CD4-positive, alpha-beta T cell treated with Interferon gamma for 1 hour (primary cell): ENCODE measurements around the gene KLF18.
"Not testable (repeated sequence)": the region's sequence is repeated elsewhere in the genome, so short reads cannot be mapped to it uniquely, and the experiment has no call there.

ENCODE experiments used
- DNase-seq: peaks from one replicate; pipeline ENCODE4 v3.0.0-alpha.2; 2020

The KLF18 gene

DNA sequence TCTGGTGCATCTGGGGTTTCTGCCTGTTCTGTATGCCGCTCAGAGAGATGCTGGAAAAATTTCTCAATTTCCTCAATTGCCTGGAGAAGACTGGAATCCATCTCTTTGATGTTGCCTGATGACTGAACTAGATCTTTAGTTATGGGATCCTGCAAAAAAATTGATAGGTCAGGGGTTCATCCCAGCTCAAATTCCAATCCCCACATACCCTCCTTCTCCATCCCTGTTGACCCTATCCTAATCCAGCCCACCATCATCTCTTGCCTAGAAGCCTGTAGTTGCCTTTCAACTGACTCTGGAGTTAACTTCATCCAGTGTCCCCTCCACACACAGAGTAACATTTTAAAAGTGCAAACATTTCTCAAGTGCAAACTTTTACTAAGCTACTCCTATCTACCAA is at the start of gene KLF18:
KLF18 (minus strand) TSS at position 101 of the 400 bp plus-strand sequence; CDS start at position 101, 0 bp downstream.
- DNase-seq: no peak

DNA sequence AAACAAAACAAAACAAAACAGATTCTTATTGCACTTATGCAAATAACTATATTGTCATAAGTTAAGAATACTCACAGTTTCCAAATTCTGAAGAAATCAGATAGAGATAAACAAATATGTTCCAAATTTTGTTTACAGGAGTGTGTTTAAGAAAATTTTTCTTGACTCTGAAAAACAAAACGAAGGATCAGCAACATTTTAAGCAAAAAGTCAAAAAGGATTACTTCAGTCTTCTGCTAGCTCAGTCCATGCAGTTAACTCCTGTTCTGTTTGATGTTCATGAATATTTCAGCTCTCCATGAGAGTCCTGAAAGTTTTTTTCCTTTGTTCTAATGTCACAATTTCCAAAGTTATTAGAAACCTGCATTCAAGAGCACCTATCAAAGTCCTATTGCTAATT is 33.2 kb upstream of the KLF18 start:
- no peak for DNase-seq

DNA sequence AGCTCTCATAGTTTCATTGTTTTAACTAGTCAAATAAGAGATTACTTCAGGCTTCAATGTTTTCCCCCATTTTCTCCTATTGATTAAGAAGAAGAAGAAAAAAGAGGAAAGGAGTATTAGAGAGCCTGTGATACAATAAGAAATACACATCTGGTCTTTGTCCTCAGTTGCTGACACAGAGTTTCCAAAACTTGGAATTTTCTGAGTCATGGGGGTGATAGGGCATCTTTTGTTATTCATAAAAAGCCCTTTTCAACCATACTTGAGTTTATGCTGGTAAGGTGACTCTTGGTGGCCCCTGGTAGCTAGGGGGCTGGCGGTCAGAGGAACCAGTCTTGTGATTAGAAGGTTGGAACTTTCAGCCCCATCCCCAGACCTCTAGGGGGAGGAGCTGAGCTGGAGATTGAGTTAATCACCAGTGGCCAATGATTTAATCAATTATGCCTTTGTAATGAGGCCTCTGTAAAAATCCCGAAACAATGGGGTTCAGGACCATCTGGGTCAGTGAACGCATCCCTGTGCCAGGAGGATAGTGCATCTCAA is 28.9 kb upstream of the KLF18 start:
- no peak for DNase-seq

DNA sequence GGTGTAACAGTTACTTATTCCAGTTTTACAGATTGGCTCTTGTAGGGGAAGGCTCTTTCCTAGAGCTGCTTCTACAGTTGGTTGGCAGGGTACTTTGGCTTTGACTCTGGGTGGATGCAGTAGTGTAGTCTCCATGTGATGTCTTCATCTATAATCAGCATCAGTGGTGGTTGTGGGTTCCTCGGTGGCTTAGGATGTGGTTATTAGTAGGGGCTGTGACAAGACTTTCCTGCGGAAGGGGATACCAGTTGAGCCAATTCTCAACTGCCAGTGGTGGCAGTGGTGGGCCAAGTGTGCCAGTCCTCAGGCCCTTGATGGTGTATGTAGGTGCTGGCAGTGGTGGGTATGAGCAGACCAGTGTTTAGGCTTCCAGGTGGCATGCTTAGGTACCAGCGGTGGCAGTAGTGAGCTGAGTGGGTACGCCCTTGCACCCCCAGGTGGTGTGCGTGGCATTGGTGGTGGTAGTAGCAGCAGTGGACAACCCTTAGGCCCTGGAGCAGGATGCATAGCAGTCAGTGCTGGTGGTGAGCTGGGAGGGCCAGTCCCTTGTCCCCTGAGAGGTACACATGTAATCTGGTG is 27.2 kb upstream of the KLF18 start:
- no peak for DNase-seq

DNA sequence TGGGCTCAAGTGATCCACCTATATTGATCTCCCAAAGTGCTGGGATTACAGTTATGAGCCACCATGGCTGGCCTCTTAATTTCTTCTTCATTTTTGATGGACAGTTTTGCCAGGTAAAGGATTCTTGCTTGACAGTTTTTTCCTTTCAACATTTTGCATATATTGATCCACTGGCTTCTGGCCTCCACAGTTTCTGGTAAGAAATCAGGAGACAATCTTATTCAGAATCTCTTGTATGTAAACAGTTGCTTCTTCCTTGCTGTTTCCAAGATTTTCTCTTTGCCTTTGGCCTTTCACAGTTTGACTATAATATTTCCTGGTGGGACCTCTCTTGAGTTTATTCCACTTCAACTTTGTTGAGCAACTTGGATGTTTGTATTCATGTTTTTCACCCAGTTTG is 20.1 kb upstream of the KLF18 start:
- DNase-seq: no peak

DNA sequence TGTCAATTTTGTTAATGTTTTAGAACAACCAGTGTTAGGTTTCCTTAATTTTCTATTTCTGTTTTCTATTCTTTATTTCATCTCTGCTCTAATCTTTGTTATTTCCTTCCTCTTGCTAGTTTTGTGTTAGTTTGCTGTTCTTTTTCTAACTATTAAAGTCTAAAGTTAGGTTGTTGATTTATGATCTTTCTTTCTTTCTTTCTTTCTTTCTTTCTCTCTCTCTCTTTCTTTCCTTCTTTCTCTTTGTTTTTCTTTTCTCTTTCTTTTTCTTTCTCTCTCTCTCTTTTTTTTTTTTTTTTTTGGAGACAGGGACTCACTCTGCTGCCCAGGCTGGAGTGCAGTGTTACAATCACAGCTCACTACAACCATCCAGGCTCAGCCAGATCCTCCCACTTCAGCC is 17.4 kb upstream of the KLF18 start:
- no peak for DNase-seq

DNA sequence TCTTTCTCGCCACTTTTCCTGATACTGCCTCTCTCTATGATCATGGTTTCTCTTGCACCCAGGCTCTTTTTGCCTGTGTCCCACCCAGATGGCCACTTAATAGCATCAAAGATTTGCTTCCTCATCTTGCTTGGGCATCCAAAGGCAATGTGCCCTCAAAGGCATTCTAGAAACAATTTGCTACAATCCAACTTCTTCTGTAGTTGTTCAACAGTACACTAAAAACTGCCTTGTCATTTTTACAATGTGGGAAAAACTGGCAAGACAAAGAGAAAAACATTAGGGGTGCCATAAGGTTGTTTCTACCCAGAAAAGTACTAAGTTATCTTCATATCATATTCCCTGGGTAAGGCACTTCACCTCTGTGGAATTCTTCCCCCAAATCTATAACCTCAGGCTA is 16.5 kb upstream of the KLF18 start:
- DNase-seq: no peak

DNA sequence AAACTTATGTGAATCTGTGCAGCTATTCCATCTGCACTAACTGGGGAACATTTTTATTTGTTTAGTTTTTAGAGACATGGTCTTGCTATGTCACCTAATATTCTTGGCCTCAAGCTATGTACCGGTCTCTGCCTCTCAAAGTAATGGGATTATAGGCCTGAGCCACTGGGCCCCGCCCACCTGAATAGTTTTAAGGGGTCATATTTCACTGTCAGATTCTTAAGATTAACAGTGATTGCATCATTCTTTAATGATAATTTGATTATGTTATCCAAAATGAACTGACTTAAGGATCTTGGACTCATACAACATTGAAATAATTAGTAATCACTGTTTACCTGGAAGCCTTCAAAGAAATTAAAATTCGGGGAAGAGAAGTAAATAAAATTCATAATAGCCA is 12.6 kb upstream of the KLF18 start:
- DNase-seq: no peak

DNA sequence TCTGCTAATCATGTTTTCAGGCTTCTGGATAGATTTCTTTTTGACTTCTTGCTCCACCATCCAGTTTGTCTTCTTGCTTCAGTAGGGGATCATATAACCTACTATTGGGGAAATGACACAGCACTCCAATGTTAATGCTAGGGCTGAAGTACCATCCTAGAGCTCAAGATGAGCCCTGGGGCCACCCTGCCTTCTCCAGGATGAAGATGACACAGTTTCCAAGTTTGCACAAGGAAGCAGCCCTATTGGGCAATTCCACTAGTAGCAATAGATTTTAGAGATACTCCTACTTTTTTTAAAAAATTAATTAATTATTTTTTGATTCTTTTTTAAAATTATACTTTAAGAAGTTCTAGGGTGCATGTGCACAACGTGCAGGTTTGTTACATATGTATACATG is 11.3 kb upstream of the KLF18 start:
- no peak for DNase-seq

DNA sequence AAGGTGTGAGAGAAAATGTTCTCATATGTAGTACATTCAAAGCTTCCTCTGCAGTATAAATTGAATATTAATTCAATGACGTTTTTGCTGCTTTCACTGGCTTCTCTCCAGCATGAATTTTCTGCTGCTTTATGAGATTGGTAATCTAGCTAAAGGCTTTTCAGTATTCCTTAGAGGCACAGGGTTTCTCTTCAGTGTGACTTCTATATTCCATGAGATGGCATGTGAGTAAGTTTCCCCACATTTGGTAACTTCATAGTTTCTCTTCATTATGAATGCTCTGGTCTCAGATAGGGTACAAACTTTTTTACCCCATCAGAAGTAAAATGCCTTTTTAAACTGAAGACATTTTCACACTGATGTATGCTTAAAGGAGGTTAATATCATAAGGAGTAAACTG is 10.4 kb upstream of the KLF18 start:
- DNase-seq: no peak

DNA sequence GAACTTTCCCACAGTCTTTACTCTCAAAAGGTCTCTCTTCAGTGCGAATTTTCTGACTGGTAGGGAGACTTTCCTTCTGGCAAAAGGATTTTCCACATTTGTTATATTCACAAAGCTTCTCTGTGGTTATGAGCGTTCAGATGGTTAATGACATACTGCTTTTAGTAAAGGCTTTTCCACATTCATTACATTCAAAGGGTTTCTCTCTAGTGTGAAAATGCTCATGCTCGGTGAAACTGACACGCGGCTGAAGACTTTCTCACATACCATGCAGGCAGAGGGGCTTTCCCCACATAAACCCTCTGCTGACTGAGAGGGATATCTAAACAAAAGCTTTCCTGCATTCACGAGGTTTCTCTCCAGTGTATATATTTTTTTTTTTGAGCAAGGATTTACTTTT is 9.9 kb upstream of the KLF18 start:
- DNase-seq: no peak

DNA sequence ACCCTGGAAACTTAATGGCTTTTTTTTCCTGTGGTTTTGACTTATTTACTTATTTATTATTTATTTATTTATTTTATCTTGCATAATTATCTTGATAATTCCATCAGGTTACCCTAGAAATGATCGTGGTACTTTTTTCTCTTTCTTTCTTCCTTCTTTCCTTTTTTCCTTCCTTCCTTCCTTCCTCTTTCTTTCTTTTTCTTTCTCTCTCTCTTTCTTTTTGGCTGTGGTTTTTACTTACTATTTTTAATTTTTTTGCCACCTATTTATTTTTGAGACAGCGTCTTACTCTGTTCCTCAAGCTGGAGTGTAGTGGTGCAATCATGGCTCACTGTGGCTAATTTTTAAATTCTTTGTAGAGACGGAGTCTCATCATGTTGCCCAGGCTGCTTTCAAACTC is 6.2 kb upstream of the KLF18 start:
- DNase-seq: no peak

DNA sequence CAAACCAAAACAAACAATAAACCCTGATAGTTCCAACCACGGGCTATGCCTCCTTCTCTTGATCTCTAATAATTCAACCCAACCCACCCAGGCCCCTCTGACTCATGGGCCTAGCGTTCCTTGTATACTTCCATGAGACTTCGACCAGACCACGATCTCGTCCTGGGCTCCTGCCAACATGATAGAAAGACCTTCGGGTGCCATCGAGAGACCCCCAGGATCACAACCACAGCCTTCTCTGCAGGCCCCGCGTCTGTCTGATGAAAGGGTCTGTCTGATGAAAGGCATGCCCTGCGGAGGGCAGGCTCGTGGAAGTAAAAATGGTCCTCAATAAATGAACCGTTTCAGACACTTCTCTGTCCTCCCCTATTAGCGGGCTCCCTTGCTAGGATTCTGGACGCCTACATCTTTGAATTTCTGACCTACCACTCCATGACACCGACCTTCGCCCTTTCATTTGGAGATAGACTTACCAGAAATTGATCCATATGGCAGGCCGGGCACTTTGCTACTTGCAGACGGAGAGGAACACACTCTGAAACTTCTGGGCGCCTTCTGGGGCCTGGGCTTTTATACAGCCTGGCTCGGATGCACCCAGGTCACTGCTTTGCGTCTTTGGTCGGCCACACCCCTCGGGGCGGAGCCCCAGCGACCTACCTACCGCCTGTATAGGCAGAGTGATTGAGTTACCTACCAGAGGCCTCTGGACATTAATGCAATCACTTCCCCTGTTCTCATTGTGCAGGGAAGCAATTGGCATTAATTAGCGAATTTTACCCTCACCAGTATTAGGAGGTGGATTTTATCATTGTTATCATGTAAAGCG is 5.3 kb upstream of the KLF18 start:
- DNase-seq: no peak

DNA sequence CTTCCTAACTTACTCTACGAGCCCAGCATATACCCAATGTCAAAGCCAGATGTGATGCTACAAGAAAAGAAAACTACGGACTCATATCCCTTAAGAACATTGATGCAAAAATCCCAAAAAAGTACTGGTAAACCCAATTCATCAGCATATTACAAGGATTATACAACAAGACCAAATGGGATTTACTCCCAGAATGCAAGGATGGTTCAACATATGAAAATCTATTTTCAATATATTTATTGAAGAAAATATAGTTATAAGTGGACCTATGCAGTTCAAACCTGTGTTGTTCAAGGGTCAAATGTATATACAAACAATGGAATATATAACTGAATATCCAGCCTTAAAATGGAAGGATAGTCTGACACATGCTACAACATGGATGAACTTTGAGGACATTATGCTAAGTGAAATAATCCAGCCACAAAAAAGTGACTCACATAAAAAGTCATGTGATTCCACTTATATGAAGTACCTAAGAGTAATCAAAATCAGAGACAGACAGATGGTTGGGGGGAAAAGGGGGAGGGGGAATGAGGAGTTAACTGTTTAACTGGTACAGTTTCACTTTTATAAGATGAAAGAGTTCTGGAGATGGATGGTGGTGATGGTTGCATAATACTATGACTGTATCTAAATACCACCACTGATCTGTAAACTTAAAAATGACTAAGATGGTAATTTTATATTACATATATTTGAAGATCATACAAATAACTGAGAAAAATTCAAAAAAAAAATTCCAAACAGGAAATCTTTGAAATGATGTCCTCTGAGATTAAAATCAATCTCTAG is 3.7 kb upstream of the KLF18 start:
- no peak for DNase-seq

DNA sequence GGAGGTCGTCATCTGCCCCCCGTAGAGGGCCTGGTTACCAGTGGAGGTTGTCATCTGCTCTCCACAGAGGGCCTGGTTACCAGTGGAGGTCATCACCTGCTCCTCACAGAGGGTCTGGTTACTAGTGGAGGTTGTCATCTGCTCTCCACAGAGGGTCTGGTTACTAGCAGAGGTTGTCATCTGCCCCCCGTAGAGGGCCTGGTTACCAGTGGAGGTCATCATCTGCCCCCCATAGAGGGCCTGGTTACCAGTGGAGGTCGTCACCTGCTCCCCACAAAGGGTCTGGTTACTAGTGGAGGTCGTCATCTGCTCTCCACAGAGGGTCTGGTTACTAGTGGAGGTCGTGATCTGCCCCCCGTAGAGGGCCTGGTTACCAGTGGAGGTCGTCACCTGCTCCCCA is 1.9 kb downstream of the KLF18 start:
- DNase-seq: not testable (repeated sequence)

DNA sequence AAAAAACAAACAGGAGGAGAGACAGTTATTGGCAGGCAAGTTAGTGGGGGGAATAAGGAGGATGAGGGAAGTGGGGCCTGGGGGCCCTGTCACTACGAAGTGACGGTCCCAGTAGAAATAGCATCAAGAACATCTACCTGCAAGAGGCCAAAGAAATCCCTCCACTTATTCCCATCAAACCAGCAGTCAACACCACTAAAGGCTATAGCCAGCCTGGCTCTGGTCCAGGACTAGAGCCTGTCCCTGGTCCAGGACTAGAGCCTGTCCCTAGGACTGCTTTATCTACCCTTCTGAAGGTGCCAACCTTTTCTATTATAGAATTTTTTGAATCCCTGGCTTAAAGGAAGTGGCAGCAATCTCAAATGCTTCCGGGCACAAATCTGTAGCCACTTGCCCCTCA is 3.2 kb downstream of the KLF18 start:
- no peak for DNase-seq

DNA sequence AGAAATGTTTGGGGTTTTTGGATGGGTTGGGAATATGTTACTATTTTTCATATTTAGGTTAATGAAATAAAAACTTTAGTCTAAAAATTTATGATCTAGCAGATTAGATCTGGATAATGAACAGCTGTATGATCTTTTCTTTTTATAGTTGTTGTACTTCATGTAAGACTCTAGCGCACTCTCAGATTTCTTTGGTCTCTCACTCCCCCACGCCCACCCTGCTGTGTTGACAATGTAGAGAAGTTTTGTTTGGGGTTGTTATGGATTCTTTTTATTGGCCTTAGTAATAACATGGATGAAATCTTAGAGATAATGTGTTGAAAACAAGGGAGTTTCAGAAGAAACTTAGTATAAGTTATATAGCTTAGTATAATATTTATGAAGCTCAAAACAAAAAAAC is 5.5 kb downstream of the KLF18 start:
- DNase-seq: no peak

DNA sequence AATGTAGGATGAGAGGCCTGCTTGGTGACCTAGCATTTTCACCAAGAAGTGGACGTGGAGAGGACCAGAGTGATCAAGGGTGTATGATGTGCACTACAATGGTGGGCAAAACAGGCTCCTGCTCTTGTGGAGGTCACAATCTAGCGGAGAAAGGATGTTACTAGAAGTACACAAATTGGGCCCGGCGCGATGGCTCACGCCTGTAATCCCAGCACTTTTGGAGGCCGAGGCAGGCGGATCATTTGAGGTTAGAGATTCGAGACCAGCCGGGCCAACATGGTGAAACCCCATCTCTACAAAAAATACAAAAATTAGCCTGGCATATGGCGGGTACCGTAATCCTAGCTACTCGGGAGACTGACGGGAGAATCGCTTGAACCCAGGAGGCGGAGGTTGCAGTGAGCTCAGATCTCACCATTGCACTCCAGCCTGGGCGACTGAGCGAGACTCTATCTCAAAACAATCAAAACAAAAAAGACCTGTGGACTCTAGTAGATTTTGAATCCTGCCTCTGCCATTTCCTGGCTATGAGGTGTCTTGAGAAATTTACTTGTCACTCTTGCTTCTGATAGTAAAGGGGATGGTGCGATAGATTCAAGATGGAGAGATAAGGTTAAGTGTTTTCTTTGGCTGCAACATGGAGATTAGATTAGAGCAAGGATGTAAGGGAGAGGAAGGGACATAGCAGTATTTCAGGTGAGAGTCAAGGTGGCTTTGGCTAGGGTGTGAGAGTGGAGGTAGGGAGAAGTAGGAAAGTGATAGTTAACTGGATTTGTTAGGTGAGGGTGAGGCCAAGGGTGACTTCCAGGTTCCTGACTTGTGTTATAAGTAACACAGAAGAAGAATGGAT is 7.1 kb downstream of the KLF18 start:
- no peak for DNase-seq

DNA sequence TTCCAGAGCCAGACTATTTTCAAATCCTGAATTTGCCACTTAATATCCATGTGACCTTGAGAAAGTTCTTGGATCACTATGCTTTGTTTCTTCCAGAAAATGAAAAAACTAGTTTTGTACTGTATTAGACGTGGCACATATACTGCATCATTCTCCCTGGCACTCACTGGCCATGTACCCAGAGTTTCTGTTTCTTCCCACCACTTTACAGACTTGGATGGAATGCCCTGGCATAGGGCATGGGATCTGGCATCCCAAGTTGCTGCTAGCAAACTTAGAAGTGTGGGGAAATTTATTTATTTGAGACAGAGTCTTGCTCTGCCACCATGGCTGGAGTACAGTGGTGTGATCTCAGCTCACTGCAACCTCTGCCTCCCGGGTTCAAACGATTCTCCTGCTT is 10.0 kb downstream of the KLF18 start:
- DNase-seq: no peak

DNA sequence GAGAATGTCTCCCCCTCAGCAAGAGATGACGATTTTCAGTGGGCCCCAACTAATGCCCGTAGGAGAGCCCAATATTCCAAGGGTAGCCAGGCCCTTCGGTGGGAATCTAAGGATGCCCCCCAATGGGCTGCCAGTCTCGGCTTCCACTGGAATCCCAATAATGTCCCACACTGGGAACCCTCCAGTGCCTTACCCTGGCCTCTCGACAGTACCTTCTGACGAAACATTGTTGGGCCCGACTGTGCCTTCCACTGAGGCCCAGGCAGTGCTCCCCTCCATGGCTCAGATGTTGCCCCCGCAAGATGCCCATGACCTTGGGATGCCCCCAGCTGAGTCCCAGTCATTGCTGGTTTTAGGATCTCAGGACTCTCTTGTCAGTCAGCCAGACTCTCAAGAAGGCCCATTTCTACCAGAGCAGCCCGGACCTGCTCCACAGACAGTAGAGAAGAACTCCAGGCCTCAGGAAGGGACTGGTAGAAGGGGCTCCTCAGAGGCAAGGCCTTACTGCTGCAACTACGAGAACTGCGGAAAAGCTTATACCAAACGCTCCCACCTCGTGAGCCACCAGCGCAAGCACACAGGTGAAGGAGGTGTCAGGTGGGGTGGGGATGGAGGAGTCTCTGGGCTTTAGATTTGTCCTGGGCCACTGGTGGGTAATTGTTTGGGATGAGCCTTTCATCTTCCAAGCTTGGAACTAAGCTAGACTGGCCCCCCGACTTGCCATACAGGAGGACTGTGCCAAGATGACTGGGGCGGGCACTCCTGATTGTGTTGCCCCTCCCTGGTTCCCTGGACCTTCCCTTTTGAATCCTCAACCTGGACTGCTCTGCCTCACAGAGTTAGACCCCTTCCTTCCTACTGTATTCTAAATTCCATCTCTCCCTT is 11.6 kb downstream of the KLF18 start:
- DNase-seq: no peak

DNA sequence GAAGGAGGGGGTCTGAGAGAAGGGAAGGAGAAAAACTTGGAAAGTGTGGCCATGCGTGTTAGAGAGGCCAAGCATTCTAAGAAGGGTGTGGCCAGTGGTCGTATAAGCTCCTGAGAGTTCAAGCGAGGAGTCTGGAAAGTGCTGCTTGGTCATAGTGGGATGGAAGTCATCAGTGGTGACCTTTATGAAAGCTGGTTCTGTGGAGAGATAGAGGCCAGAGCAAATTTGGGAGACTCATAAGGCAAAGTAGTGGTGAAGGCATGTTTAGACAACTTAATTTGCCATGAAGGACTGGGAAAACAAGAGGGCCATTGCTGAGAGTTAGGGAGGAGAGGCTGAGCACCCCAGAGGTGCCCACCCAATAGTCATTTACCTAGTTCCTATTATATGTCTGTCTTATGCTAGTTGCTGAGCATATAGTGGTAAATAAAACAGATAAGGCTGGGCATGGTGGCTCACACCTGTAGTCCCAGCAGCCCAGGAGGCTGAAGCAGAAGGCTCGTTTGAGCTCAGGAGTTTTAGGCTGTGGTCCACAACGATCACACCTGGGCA is 21.0 kb downstream of the KLF18 start:
- DNase-seq: no peak
